Measurements from ENCODE around the gene FBRSL1. TPM values are rescaled to one million over a fixed set of nuclear protein-coding genes. Genes with fewer than 3 reads are reported as not detected.

FBRSL1 gene
- total RNA-seq, 1 donor from 2014 or later: 108 TPM

DNA sequence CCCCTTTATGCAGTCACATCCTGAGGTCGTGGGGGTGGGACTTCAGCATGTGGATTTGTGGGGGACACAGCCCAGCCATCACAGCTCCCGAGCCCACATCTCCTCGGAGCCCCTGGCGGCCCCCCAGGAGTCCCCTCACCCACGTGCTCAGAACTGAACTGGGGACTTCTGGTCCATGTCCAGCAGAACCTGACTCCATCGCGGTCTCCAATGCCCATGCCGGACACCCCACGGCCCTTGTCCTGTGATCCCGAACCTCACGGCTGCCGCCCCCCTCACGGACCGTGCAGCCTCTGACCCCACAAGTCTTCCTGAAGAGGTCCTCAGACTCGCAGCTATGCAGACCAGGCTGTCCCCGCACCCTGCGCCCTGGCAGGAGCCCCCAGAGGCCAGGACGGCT is 13.5 kb upstream of the FBRSL1 start:
- H3K4me1 Mint-ChIP-seq (ENCODE audit: unreplicated experiment): no peaks in the 10 kb centered on the region
- H3K27me3 Mint-ChIP-seq: peaks cover 19% of the 10 kb centered on the region
- DNase-seq (ENCODE audit: extremely low spot score, unreplicated experiment): no peak
- H3K36me3 Mint-ChIP-seq: no peaks in the 10 kb centered on the region
- H3K9me3 Mint-ChIP-seq: no peaks in the 10 kb centered on the region
- TF ChIP-seq, protein P1, sequence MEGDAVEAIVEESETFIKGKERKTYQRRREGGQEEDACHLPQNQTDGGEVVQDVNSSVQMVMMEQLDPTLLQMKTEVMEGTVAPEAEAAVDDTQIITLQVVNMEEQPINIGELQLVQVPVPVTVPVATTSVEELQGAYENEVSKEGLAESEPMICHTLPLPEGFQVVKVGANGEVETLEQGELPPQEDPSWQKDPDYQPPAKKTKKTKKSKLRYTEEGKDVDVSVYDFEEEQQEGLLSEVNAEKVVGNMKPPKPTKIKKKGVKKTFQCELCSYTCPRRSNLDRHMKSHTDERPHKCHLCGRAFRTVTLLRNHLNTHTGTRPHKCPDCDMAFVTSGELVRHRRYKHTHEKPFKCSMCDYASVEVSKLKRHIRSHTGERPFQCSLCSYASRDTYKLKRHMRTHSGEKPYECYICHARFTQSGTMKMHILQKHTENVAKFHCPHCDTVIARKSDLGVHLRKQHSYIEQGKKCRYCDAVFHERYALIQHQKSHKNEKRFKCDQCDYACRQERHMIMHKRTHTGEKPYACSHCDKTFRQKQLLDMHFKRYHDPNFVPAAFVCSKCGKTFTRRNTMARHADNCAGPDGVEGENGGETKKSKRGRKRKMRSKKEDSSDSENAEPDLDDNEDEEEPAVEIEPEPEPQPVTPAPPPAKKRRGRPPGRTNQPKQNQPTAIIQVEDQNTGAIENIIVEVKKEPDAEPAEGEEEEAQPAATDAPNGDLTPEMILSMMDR (conservative IDR thresholded peaks at IDR 0.05): no peak
- no peak overlapping the region for H3K27ac Mint-ChIP-seq
- H3K4me3 Mint-ChIP-seq: no peak overlapping the region

DNA sequence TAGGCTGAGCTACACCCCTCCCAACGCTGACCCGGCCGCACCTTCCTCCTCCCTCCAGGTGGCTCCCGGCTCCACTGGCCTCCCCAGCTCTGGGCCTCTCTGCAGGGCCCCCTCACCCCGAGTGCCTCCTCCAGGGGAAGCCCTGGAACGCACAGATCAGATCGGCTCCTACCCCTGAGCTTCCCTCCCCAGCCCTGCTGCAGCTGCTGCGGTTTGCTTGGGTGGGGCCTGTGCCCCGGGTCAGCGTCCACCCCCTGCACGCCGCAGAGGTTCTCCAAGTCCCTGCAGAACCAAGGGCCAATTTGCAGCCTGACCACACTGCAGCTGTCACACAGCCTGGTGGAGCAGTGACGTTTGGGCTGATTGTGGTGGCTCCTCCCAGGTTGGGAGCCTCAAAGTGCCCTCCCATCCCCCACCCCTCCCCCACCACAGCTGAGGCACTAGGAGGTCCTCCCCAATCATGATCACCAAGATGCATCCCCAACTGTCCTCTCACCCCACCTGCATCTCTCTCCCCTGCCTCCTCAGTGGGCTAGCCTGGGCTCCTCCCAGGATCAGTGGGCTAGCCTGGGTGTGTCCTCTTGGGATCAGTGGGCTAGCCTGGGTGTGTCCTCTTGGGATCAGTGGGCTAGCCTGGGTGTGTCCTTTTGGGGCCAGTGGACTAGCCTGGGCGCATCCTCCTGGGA is 12.8 kb upstream of the FBRSL1 start:
- TF ChIP-seq, protein P1 (conservative IDR thresholded peaks at IDR 0.05): no peak
- DNase-seq (ENCODE audit: extremely low spot score, unreplicated experiment): no peak
- Mint-ChIP-seq H3K27me3 (peaks cover 23% of the 10 kb centered on the region), H3K9me3 (no peaks in the 10 kb centered on the region), H3K4me1 (ENCODE audit: unreplicated experiment) (no peaks in the 10 kb centered on the region), H3K36me3 (no peaks in the 10 kb centered on the region), H3K4me3 (no peak overlapping the region), H3K27ac (no peak overlapping the region)

DNA sequence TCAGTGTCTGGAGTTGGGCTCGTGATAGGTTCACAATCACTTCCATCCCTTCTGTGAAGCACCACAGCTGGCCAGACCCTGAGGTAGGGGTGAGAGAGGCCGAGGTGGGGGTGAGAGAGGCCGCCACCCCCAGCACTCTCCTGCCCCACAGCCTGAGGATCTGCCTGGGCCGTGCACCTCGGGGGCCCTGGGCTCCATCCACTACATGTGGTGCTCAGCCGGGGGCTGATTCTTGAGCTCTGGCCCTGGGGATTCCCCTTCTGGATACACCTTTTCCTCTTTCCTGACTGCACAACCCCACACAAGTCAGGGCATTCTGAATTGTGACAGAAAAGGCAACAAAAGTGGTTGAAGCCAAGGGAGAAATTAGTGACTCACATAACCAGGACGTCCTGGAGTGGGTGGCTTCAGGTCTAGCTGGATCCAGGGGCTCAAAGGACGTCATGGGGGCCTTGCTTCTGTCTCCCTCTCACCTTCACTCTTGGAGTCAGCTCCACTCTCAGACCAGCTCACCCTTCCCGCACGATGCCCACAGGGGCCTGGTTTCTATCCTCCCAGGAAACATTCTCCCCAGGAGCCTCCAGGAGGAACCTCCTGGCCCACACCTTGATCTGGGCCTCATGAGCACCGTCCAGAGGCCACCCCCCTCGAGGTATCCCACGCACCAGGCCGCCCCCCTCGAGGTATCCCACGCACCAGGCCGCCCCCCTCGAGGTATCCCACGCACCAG is 12.1 kb upstream of the FBRSL1 start:
- TF ChIP-seq, protein P1 (conservative IDR thresholded peaks at IDR 0.05): no peak
- no peak overlapping the region for H3K27ac Mint-ChIP-seq
- DNase-seq (ENCODE audit: extremely low spot score, unreplicated experiment): no peak
- no peaks in the 10 kb centered on the region for H3K4me1 Mint-ChIP-seq (ENCODE audit: unreplicated experiment)
- H3K36me3 Mint-ChIP-seq: no peaks in the 10 kb centered on the region
- no peaks in the 10 kb centered on the region for H3K9me3 Mint-ChIP-seq
- peaks cover 28% of the 10 kb centered on the region for H3K27me3 Mint-ChIP-seq
- H3K4me3 Mint-ChIP-seq: no peak overlapping the region

DNA sequence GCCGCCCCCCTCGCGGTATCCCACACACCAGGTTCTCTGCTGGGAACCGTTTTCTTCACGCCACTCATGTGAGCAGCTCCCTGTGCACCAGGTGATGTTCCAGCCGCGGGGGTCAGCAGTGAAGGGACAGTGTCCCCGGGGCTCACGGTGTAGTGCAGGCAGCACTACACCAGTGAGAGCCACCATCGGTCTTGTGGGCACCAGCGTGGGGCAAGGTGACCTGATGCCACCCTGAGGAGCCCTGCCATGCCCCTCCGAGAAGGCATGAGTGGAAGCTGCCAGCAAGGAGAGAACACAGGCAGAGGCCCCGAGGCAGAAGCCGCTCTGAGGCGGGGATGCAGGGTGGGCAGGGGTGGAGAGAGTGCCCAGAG is 11.5 kb upstream of the FBRSL1 start:
- TF ChIP-seq, protein P1 (conservative IDR thresholded peaks at IDR 0.05): no peak
- peaks cover 32% of the 10 kb centered on the region for H3K27me3 Mint-ChIP-seq

DNA sequence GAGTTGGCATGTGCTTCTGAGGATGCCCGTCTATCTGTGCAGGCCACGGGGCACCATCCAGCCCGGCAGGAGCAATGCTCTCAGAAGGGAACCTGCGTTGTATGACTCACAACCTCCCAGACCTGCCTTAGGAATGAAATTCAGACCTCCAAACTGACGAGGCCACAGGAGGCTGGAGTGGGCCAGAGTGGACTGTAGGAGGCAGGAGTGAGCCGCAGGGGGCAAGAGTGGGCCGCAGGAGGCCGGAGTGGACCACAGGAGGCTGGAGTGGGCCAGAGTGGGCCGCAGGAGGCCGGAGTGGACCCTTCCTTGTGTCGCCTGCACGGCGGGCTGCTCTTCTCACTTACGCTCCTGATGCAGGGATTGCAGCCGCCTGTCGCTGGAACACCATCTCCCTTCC is 11.1 kb upstream of the FBRSL1 start:
- TF ChIP-seq, protein P1 (conservative IDR thresholded peaks at IDR 0.05): no peak
- H3K36me3 Mint-ChIP-seq: no peaks in the 10 kb centered on the region
- H3K27me3 Mint-ChIP-seq: peaks cover 32% of the 10 kb centered on the region
- H3K4me1 Mint-ChIP-seq (ENCODE audit: unreplicated experiment): no peaks in the 10 kb centered on the region
- no peak overlapping the region for H3K27ac Mint-ChIP-seq
- no peak for DNase-seq (ENCODE audit: extremely low spot score, unreplicated experiment)
- H3K9me3 Mint-ChIP-seq: no peaks in the 10 kb centered on the region
- H3K4me3 Mint-ChIP-seq: no peak overlapping the region

More for the DNA sequence above, 11.5 kb upstream of the FBRSL1 start:
- H3K4me1 Mint-ChIP-seq (ENCODE audit: unreplicated experiment): no peaks in the 10 kb centered on the region
- DNase-seq (ENCODE audit: extremely low spot score, unreplicated experiment): no peak
- no peaks in the 10 kb centered on the region for H3K36me3 Mint-ChIP-seq
- no peaks in the 10 kb centered on the region for H3K9me3 Mint-ChIP-seq
- no peak overlapping the region for H3K4me3 Mint-ChIP-seq
- H3K27ac Mint-ChIP-seq: no peak overlapping the region
